A549 (cell line): Measurements from ENCODE around the gene FKBP7.

Experiments
- BHLHE40 ChIP-seq: IDR thresholded peaks from 2 replicates; pipeline ENCODE4 v1.6.1; 2012; ENCODE audit warnings: low read depth, low read length, inconsistent platforms
- CEBPB ChIP-seq, 2 experiments: fragments of >200 bp in 1 of 2; sonication (Bioruptor Twin) in 1 of 2; formaldehyde crosslinking in 1 of 2; IDR thresholded peaks; 2 replicates each; pipeline ENCODE4 v1.6.1; 2012 to 2016
- CTCF ChIP-seq: fragments of >200 bp; sonication (Bioruptor Twin); formaldehyde crosslinking; IDR thresholded peaks from 3 replicates; pipeline ENCODE4 v1.5.1; 2016
- KDM1A ChIP-seq: fragments of 200-600 bp; sonication (generic); IDR thresholded peaks from 2 replicates; pipeline ENCODE4 v1.6.1; 2016; ENCODE audit warnings: low read depth, mild to moderate bottlenecking
- MAX ChIP-seq: IDR thresholded peaks from 2 replicates; pipeline ENCODE4 v1.6.1; 2012
- MAZ ChIP-seq: fragments of 150-350 bp; IDR thresholded peaks from 2 replicates; pipeline ENCODE4 v1.6.1; 2014; ENCODE audit warnings: antibody characterized with exemption, low read depth, low read length, borderline replicate concordance
- NR3C1 ChIP-seq: fragments of >200 bp; sonication (Bioruptor Twin); formaldehyde crosslinking; IDR thresholded peaks from 3 replicates; pipeline ENCODE4 v1.6.1; 2017
- POLR2A ChIP-seq: IDR thresholded peaks from 2 replicates; pipeline ENCODE4 v1.6.1; 2012; ENCODE audit warnings: mild to moderate bottlenecking, low read length
- POLR2AphosphoS2 ChIP-seq: conservative IDR thresholded peaks from 2 replicates; pipeline ENCODE4 v1.6.1; 2012; ENCODE audit warnings: low read length, improper control_type of control experiment, inconsistent platforms
- RAD21 ChIP-seq, 2 experiments: fragments of >200 bp in 1 of 2; sonication (Bioruptor Twin) in 1 of 2; formaldehyde crosslinking in 1 of 2; IDR thresholded peaks in 1 of 2; conservative IDR thresholded peaks in 1 of 2; 2 replicates in 1 of 2; 3 replicates in 1 of 2; pipeline ENCODE4 v1.6.1; 2012 to 2018; ENCODE audit warnings: inconsistent platforms in 1 of 2
- TF ChIP-seq, protein P1 (sequence below): fragments of 250-450 bp; sonication (Bioruptor Pico); IDR thresholded peaks from 2 replicates; pipeline ENCODE4 v1.5.0; 2021; ENCODE audit warnings: mild to moderate bottlenecking, moderate library complexity, borderline replicate concordance
- TF ChIP-seq, protein P2 (sequence below): fragments of 200-600 bp; sonication (generic); IDR thresholded peaks from 2 replicates; pipeline ENCODE4 v1.6.1; 2016; ENCODE audit warnings: antibody characterized with exemption, mild to moderate bottlenecking, moderate library complexity

- TF ChIP-seq CTCF: no peak
- no peak for TF ChIP-seq BHLHE40
- TF ChIP-seq, protein P1, sequence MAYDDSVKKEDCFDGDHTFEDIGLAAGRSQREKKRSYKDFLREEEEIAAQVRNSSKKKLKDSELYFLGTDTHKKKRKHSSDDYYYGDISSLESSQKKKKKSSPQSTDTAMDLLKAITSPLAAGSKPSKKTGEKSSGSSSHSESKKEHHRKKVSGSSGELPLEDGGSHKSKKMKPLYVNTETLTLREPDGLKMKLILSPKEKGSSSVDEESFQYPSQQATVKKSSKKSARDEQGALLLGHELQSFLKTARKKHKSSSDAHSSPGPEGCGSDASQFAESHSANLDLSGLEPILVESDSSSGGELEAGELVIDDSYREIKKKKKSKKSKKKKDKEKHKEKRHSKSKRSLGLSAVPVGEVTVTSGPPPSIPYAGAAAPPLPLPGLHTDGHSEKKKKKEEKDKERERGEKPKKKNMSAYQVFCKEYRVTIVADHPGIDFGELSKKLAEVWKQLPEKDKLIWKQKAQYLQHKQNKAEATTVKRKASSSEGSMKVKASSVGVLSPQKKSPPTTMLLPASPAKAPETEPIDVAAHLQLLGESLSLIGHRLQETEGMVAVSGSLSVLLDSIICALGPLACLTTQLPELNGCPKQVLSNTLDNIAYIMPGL (CRISPR knock-in tag): no peak
- no peak for TF ChIP-seq CEBPB (IDR thresholded peaks at IDR 0.05)
- no peak for TF ChIP-seq KDM1A
- TF ChIP-seq RAD21 (conservative IDR thresholded peaks at IDR 0.05 in 1 of 2, IDR thresholded peaks at IDR 0.05 in 1 of 2): no peak
- TF ChIP-seq POLR2A: no peak
- TF ChIP-seq MAZ: no peak
- no peak for TF ChIP-seq NR3C1
- no peak for TF ChIP-seq POLR2AphosphoS2
- no peak for TF ChIP-seq MAX
- TF ChIP-seq, protein P2, sequence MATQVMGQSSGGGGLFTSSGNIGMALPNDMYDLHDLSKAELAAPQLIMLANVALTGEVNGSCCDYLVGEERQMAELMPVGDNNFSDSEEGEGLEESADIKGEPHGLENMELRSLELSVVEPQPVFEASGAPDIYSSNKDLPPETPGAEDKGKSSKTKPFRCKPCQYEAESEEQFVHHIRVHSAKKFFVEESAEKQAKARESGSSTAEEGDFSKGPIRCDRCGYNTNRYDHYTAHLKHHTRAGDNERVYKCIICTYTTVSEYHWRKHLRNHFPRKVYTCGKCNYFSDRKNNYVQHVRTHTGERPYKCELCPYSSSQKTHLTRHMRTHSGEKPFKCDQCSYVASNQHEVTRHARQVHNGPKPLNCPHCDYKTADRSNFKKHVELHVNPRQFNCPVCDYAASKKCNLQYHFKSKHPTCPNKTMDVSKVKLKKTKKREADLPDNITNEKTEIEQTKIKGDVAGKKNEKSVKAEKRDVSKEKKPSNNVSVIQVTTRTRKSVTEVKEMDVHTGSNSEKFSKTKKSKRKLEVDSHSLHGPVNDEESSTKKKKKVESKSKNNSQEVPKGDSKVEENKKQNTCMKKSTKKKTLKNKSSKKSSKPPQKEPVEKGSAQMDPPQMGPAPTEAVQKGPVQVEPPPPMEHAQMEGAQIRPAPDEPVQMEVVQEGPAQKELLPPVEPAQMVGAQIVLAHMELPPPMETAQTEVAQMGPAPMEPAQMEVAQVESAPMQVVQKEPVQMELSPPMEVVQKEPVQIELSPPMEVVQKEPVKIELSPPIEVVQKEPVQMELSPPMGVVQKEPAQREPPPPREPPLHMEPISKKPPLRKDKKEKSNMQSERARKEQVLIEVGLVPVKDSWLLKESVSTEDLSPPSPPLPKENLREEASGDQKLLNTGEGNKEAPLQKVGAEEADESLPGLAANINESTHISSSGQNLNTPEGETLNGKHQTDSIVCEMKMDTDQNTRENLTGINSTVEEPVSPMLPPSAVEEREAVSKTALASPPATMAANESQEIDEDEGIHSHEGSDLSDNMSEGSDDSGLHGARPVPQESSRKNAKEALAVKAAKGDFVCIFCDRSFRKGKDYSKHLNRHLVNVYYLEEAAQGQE: no peak
Observed at GRCh38 chr2:178457390-178457886, 21.0 kb downstream of the FKBP7 start.
